H1 (cell line): ENCODE data around the gene UBE2M.

Experiments
- E2F6 ChIP-seq: IDR thresholded peaks from 2 replicates; pipeline ENCODE4 v1.6.1; 2012; ENCODE audit warnings: inconsistent platforms
- SIN3A ChIP-seq, 2 experiments: IDR thresholded peaks in 1 of 2; conservative IDR thresholded peaks in 1 of 2; 2 replicates each; pipeline ENCODE4 v1.6.1; 2011 to 2012; ENCODE audit warnings: low read length in 2 of 2, improper control_type of control experiment in 1 of 2, low read depth in 1 of 2, mild to moderate bottlenecking in 1 of 2

GRCh38 chr19:58571575-58571947 lies 13.2 kb upstream of the UBE2M start:
- TF ChIP-seq E2F6 (no peak), SIN3A (conservative IDR thresholded peaks at IDR 0.05 in 1 of 2, IDR thresholded peaks at IDR 0.05 in 1 of 2; ENCODE audit: low read depth in 1 of 2, low read length in 2 of 2) (no peak)
